WTC11 (cell line): Measurements from ENCODE around the gene REELD1. TPM values are rescaled to one million over a fixed set of nuclear protein-coding genes. Genes with fewer than 3 reads are reported as not detected.

ENCODE experiments used
- ATAC-seq: fragments of 200-7000 bp; cut with Tn5 transposase; 2 replicates; pipeline ENCODE4 v1.10.0; 2021; ENCODE audit warnings: mild to moderate bottlenecking, moderate library complexity
- CTCF ChIA-PET: fragments of 300-600 bp; sonication (Branson Sonifier 250); formaldehyde crosslinking; loops from one replicate; lab custom pipeline; 2021; ENCODE audit warnings: antibody characterized with exemption; lab: Charles Lee
- POLR2A ChIA-PET: fragments of 350-600 bp; sonication (Branson Sonifier 250); formaldehyde crosslinking; loops from one replicate; lab custom pipeline; 2021; ENCODE audit warnings: antibody characterized with exemption; lab: Charles Lee
- DNase-seq: peaks from one replicate; pipeline ENCODE4 v3.0.0; 2021; ENCODE audit warnings: low spot score
- H3K27ac Mint-ChIP-seq: 2 replicates; pipeline ENCODE4 v1.8.0; 2021; ENCODE audit warnings: mixed read lengths
- H3K27me3 Mint-ChIP-seq: 2 replicates; pipeline ENCODE4 v1.8.0; 2021; ENCODE audit warnings: low read depth, mild to moderate bottlenecking, moderate library complexity, mixed read lengths
- H3K36me3 Mint-ChIP-seq: 2 replicates; pipeline ENCODE4 v1.8.0; 2021; ENCODE audit warnings: mixed read lengths
- H3K4me1 Mint-ChIP-seq: 2 replicates; pipeline ENCODE4 v1.8.0; 2022; ENCODE audit warnings: mixed read lengths
- H3K4me3 Mint-ChIP-seq: 2 replicates; pipeline ENCODE4 v1.8.0; 2021; ENCODE audit warnings: mild to moderate bottlenecking, moderate library complexity, mixed read lengths
- H3K9me3 Mint-ChIP-seq: 2 replicates; pipeline ENCODE4 v1.8.0; 2021; ENCODE audit warnings: mixed read lengths
- ATF6 ChIP-seq: sonication (generic); formaldehyde crosslinking; IDR thresholded peaks from 2 replicates; pipeline ENCODE4 v1.8.1; 2023; ENCODE audit warnings: mild to moderate bottlenecking, missing genetic modification reagents
- ETV6 ChIP-seq: sonication (generic); formaldehyde crosslinking; IDR thresholded peaks from 2 replicates; pipeline ENCODE4 v1.8.1; 2022; ENCODE audit warnings: mild to moderate bottlenecking, missing genetic modification reagents
- GABPB1 ChIP-seq: sonication (generic); formaldehyde crosslinking; IDR thresholded peaks from 2 replicates; pipeline ENCODE4 v1.8.1; 2023; ENCODE audit warnings: mild to moderate bottlenecking, missing genetic modification reagents
- HMGXB4 ChIP-seq: sonication (generic); formaldehyde crosslinking; IDR thresholded peaks from 2 replicates; pipeline ENCODE4 v1.8.1; 2023; ENCODE audit warnings: mild to moderate bottlenecking, moderate library complexity, missing genetic modification reagents
- JAZF1 ChIP-seq: fragments of 250-450 bp; sonication (Bioruptor Pico); IDR thresholded peaks from 2 replicates; pipeline ENCODE4 v1.9.0; 2021; ENCODE audit warnings: moderate library complexity, mild to moderate bottlenecking, inconsistent platforms
- MXD4 ChIP-seq: fragments of 250-450 bp; sonication (Bioruptor Pico); IDR thresholded peaks from 2 replicates; pipeline ENCODE4 v1.8.0; 2021; ENCODE audit warnings: mild to moderate bottlenecking, moderate library complexity, borderline replicate concordance
- NR1H2 ChIP-seq: sonication (generic); formaldehyde crosslinking; IDR thresholded peaks from 2 replicates; pipeline ENCODE4 v1.9.0; 2021; ENCODE audit warnings: mild to moderate bottlenecking, moderate library complexity, missing genetic modification reagents
- SMAD3 ChIP-seq: sonication (generic); formaldehyde crosslinking; IDR thresholded peaks from 2 replicates; pipeline ENCODE4 v1.8.0; 2022; ENCODE audit warnings: missing genetic modification reagents, mild to moderate bottlenecking, borderline replicate concordance
- SP1 ChIP-seq: sonication (generic); formaldehyde crosslinking; conservative IDR thresholded peaks from 2 replicates; pipeline ENCODE4 v1.8.1; 2022; ENCODE audit warnings: missing genetic modification reagents
- USF2 ChIP-seq: sonication (generic); formaldehyde crosslinking; IDR thresholded peaks from 2 replicates; pipeline ENCODE4 v1.8.1; 2023; ENCODE audit warnings: mild to moderate bottlenecking, missing genetic modification reagents, moderate library complexity
- ZNF121 ChIP-seq: sonication (generic); formaldehyde crosslinking; IDR thresholded peaks from 2 replicates; pipeline ENCODE4 v1.8.0; 2023; ENCODE audit warnings: missing genetic modification reagents
- ZNF396 ChIP-seq: fragments of 250-450 bp; sonication (Bioruptor Pico); IDR thresholded peaks from 2 replicates; pipeline ENCODE4 v1.8.0; 2021; ENCODE audit warnings: mild to moderate bottlenecking, moderate library complexity, borderline replicate concordance
- ZNF416 ChIP-seq: fragments of 250-450 bp; sonication (Bioruptor Pico); IDR thresholded peaks from 2 replicates; pipeline ENCODE4 v1.9.0; 2021; ENCODE audit warnings: mild to moderate bottlenecking, inconsistent platforms
- total RNA-seq: library from RNA; stranded (reverse); gene quantifications from 3 replicates; pipeline ENCODE4 v1.2.3, GENCODE V29; 2021
- TF ChIP-seq, protein P1 (sequence below): sonication (generic); formaldehyde crosslinking; IDR thresholded peaks from 2 replicates; pipeline ENCODE4 v1.8.0; 2022; ENCODE audit warnings: mild to moderate bottlenecking, missing genetic modification reagents
- TF ChIP-seq, protein P2 (sequence below): sonication (generic); formaldehyde crosslinking; IDR thresholded peaks from 2 replicates; pipeline ENCODE4 v1.8.1; 2022; ENCODE audit warnings: low read depth, missing genetic modification reagents, borderline replicate concordance
- TF ChIP-seq, protein P3 (sequence below): sonication (generic); formaldehyde crosslinking; IDR thresholded peaks from 2 replicates; pipeline ENCODE4 v1.8.1; 2023; ENCODE audit warnings: mild to moderate bottlenecking, missing genetic modification reagents, borderline replicate concordance

Gene REELD1
- total RNA-seq, 1 experiment from 2014 or later = not detected

DNA sequence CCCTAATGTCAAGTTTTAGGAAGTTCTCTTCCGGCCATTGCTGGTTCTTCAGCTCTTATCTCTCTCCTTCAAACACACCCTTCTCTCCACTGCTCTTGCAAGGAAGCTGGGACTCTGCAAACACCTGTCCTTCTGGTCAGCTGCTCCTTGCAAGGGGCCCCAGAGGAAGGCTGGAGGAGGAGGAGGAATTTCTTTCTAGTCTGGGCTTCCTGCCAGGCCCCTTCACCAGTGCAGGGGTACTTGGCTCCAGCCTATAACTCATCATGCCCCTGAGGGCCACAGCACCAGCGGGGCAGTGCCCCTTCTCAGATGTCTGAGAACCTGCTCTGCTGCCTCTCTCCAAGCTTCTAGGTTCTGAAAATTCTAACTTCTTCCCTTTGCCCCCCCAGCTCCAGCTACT, 46.7 kb downstream of the REELD1 start (continued):
- TF ChIP-seq ZNF416 (CRISPR knock-in tag) = no peak
- TF ChIP-seq, protein P1, sequence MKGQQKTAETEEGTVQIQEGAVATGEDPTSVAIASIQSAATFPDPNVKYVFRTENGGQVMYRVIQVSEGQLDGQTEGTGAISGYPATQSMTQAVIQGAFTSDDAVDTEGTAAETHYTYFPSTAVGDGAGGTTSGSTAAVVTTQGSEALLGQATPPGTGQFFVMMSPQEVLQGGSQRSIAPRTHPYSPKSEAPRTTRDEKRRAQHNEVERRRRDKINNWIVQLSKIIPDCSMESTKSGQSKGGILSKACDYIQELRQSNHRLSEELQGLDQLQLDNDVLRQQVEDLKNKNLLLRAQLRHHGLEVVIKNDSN (CRISPR knock-in tag) = no peak
- TF ChIP-seq ZNF396 (CRISPR knock-in tag) = no peak
- TF ChIP-seq ETV6 = no peak
- no peak for TF ChIP-seq SMAD3
- no peak for TF ChIP-seq ATF6 (CRISPR knock-in tag)
- TF ChIP-seq USF2 (CRISPR knock-in tag) = no peak
- TF ChIP-seq MXD4 = no peak
- TF ChIP-seq GABPB1 = no peak

- H3K4me3 Mint-ChIP-seq = no peak overlapping the region
- TF ChIP-seq GABPB1 = no peak
- TF ChIP-seq ZNF121 (CRISPR knock-in tag) = no peak
- no peak for TF ChIP-seq NR1H2
- TF ChIP-seq, protein P2, sequence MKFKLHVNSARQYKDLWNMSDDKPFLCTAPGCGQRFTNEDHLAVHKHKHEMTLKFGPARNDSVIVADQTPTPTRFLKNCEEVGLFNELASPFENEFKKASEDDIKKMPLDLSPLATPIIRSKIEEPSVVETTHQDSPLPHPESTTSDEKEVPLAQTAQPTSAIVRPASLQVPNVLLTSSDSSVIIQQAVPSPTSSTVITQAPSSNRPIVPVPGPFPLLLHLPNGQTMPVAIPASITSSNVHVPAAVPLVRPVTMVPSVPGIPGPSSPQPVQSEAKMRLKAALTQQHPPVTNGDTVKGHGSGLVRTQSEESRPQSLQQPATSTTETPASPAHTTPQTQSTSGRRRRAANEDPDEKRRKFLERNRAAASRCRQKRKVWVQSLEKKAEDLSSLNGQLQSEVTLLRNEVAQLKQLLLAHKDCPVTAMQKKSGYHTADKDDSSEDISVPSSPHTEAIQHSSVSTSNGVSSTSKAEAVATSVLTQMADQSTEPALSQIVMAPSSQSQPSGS (CRISPR knock-in tag) = no peak
- TF ChIP-seq SP1 = no peak
- TF ChIP-seq, protein P3, sequence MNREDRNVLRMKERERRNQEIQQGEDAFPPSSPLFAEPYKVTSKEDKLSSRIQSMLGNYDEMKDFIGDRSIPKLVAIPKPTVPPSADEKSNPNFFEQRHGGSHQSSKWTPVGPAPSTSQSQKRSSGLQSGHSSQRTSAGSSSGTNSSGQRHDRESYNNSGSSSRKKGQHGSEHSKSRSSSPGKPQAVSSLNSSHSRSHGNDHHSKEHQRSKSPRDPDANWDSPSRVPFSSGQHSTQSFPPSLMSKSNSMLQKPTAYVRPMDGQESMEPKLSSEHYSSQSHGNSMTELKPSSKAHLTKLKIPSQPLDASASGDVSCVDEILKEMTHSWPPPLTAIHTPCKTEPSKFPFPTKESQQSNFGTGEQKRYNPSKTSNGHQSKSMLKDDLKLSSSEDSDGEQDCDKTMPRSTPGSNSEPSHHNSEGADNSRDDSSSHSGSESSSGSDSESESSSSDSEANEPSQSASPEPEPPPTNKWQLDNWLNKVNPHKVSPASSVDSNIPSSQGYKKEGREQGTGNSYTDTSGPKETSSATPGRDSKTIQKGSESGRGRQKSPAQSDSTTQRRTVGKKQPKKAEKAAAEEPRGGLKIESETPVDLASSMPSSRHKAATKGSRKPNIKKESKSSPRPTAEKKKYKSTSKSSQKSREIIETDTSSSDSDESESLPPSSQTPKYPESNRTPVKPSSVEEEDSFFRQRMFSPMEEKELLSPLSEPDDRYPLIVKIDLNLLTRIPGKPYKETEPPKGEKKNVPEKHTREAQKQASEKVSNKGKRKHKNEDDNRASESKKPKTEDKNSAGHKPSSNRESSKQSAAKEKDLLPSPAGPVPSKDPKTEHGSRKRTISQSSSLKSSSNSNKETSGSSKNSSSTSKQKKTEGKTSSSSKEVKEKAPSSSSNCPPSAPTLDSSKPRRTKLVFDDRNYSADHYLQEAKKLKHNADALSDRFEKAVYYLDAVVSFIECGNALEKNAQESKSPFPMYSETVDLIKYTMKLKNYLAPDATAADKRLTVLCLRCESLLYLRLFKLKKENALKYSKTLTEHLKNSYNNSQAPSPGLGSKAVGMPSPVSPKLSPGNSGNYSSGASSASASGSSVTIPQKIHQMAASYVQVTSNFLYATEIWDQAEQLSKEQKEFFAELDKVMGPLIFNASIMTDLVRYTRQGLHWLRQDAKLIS (CRISPR knock-in tag) = no peak
- no peak for TF ChIP-seq HMGXB4 (CRISPR knock-in tag)
- no peak for TF ChIP-seq JAZF1 (CRISPR knock-in tag)
- ATAC-seq = no peak
- H3K36me3 Mint-ChIP-seq = no peaks in the 10 kb centered on the region
- H3K27ac Mint-ChIP-seq = no peak overlapping the region
- CTCF ChIA-PET = interaction anchor here (2.0 kb wide), 1 partner anchor 21 kb away, joined by 9 read pairs; no protein-coding TSS in a partner anchor
- DNase-seq = no peak
- peaks cover 12% of the 10 kb centered on the region for H3K4me1 Mint-ChIP-seq
- no peaks in the 10 kb centered on the region for H3K9me3 Mint-ChIP-seq
- POLR2A ChIA-PET = no interaction called here
- H3K27me3 Mint-ChIP-seq = no peaks in the 10 kb centered on the region
Measured at GRCh38 chr4:146263793-146264192, 49.5 kb downstream of the REELD1 start.
